ENCODE results near the gene URB1.
A peak's percentile ranks its signal among the peaks of the same experiment; 100 is the strongest.
"Not testable (repeated sequence)": the region's sequence is repeated elsewhere in the genome, so short reads cannot be mapped to it uniquely, and the experiment has no call there.

URB1 gene

GRCh38 chr21:32412162-32413014, 19.6 kb upstream of the URB1 start, which contains the start of gene EVA1C:
EVA1C (plus strand) TSS chr21:32412706; CDS start chr21:32412854, 148 bp downstream.
- no peak for DNase-seq (ENCODE audit: low read depth)

DNA sequence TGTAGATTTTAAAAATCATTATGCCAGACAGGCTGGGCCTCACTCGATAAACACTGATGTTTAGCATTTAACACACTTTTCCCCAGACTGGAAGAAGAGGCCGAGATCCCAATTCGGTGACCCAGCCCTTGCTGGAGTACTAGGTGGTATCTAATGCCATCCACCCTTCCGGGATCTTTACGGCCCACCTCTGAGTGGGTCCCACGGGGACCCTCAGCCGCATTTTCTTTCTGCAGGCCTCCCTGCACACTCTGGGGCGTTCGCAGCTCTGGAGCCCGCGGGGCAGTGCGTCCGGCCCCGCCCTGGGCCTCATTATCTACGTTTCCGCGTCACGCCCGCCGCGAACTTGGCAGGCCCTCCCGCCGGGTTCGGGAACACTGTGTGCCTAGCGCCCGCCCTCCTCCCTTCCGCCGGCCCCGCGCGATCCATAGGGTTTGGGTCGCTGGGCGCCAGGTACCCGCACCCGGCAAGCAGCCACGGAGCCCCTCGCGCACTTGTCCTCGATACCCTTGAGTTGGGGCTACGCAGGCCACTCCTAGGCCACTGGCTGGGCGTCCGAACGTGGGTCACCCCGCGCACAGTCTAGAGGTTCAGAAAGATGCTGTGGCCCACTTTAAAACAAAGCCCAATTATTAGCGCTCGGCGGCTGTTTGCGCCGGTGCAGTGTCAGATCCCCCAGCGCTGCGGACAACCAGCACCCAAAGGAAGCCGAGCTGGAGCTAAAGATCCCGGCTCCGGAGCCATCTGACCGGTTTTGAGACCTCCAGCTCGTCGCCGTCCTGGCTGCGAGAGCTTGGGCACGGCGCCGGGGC, 18.7 kb upstream of the URB1 start:
- DNase-seq (ENCODE audit: low read depth): no peak

- no peak for DNase-seq (ENCODE audit: low read depth)
Observed at GRCh38 chr21:32410916-32411315, 18.1 kb upstream of the URB1 start.

DNA sequence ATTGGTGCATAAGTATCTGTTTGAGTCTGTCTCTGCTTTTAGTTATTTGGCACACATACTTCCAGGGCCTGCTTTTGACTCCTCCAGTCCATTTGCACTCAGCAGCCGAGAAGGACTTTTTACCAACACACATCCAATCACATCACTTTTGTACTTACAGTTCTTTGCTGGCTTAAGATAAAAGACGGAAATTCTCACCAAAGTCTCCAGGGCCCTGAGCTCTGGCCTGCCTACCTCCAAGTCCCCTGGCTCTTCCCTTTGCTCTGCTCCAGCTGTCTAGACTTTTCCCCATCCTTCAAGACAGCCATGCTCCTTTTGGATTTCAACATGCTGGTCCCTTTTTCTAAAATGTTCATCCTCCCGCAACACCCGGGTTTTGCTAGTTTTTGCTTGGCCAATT, 17.5 kb upstream of the URB1 start:
- no peak for DNase-seq (ENCODE audit: low read depth)

DNA sequence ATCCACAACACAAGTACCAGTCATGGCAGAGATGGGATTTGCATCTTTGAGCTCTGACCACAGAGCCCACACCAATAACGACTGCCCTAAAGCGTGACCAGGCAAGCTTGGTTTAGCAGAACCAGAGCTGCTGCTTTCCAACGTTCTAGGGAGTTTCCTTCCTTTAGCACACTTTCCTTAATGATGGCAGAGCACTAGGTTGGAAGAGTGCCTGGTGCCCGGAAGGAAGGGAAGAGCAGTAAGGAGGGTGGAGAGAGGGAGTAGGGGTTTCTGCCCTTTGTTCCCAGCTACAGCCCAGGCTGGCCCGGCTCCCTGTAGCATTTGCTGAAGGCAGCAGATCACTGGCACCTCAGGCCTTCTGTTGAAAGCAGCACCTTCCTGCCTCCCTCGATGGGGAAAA, 13.6 kb upstream of the URB1 start:
- DNase-seq (ENCODE audit: low read depth): no peak

- DNase-seq (ENCODE audit: low read depth): no peak
Observed at GRCh38 chr21:32403201-32403777, 10.5 kb upstream of the URB1 start.

GRCh38 chr21:32393677-32394001, 827 bp upstream of the URB1 start:
- no peak for DNase-seq (ENCODE audit: low read depth)

DNA sequence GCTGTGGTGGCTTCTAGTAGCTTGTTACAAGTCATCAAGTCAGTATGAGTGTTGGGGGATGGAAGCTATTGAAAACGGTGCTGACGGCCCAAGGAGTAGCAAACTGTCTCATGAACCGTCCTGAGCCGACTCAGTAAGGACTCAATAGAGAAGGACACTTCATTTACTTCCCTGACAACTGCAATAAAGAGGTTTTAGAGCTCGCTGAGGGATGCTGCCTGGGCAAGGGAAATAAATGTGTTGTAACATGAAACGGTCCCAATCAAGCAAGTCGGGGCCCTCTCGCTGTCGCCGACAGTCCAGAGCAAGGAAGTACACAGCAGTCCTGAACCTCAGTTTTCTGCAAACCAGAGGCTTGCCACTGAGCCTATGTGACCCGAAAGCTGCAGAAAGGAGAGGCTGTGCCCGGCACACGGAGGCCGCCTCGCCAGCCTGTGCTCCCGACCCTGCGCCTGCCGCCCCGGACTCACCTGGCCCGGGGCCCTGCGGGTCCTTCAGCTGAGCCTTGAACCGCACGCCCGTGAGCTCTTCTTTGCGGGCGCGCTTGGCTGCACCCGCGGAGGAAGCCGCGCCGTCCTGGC, 423 bp downstream of the URB1 start:
- no peak for DNase-seq (ENCODE audit: low read depth)

DNA sequence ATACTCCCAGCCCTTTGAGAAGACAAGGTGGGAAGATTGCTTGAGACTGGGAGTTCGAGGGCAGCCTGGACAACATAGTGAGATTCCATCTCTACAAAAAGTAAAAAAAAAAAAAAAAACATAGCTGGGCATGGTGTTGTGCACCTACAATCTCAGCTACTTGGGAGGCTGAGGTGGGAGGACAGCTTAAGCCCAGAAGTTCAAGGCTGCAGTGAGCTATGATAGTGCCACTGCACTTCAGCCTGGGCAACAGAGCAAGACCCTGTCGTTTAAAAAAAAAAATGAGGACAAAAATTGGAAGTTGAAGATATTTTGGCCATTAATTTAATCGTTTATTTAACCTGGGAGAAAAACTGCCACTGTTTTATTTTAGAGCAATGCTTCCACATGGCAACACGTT, 1.1 kb downstream of the URB1 start:
- DNase-seq (ENCODE audit: low read depth): no peak

DNA sequence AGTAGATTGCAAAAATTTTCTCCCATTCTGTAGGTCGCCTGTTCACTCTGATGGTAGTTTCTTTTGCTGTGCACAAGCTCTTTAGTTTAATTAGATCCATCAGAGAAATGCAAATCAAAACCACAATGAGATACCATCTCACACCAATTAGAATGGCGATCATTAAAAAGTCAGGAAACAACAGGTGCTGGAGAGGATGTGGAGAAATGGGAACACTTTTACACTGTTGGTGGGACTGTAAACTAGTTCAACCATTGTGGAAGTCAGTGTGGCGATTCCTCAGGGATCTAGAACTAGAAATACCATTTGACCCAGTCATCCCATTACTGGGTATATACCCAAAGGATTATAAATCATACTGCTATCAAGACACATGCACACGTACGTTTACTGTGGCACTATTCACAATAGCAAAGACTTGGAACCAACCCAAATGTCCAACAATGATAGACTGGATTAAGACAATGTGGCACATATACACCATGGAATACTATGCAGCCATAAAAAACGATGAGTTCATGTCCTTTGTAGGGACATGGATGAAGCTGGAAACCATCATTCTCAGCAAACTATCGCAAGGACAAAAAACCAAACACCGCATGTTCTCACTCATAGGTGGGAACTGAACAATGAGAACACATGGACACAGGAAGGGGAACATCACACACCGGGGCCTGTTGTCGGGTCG, 2.1 kb downstream of the URB1 start:
- not testable (repeated sequence) for DNase-seq (ENCODE audit: low read depth)

DNA sequence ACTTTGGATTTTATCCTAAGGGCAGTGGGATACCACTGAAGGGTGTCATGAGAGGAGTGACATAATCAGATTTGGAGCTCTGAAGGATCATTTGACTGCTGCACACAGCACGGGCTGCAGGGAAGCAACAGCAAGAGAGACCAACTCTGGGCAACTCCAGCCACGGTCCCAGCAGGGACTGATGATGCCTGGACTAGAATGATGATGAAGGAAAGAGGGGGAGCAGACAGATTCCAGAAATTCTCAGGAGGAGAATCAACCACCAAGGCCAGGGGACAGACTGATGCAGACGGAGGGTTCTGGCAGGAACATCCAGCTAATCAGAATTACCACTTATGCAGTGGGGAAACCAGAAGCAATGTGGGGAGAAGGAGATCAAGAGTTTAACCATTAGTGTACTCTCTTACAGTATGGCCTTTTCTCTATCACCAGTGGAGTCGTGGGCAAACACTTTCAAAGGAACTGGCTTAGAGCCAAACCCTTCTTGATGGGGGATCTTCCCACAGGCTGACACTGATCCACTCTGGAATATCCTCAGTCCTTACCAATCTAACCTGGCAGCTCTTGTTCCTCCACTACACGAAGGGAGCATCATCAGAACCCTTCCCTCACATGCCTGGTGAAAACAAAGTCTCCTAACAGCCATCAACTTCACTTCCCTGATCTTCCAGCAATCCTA, 3.3 kb downstream of the URB1 start:
- no peak for DNase-seq (ENCODE audit: low read depth)

DNA sequence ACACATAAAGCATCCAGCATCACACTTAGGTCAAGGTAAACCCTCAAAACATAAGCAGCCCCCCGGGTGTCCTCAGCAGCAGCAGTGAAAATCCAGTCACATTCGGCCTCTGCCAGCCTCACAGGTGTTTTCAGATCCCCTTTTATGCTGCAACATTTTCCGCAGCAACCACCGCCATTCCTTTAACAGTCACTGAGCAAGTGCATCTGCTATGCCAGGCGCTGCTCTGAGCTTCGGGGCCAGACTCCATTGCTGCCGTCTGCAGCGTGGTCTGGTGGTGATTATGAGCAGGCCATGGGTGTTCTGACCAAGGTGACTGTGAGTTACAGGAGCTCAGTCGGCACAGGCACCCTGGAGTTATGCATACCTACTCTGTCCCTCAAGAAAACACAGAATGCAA, 4.5 kb downstream of the URB1 start:
- no peak for DNase-seq (ENCODE audit: low read depth)

DNA sequence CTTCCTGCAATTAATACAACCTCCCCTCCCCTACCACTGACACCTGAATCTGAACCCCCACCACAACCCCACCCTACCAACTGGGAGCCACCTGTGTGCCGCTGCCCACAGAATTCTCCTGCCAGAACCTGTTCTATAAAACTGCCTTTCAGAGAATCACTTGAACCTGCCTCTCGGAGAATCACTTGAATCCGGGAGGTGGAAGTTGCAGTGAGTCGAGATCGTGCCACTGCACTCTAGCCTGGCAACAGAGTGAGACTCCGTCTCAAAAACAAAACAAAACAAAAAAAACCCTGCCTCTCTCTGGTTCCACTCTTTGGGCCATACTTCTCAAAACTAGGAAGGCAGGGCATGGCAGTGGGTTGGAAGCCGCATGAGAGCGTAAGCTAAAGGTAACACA, 5.7 kb downstream of the URB1 start:
- no peak for DNase-seq (ENCODE audit: low read depth)

GRCh38 chr21:32386195-32386870, 6.5 kb downstream of the URB1 start:
- DNase-seq (ENCODE audit: low read depth): no peak

DNA sequence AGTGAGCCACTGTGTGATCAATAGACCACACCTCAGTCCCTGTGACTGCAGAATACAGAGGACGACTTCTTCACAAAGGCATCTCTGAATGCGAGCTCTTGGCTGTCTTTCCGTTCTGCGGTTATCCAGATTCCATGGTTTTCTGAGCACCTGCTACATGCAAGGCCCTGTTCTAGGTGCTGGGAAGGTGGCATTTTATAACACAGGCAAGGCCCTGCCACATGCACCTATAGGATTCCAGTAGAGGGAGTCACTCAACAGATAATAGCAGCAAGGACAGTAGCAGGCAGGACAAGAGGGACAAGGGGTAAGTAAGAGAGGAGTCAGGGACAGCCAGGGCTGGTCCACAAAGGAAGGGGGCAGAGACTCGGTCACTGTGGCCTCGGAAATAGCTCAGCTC, 9.0 kb downstream of the URB1 start:
- no peak for DNase-seq (ENCODE audit: low read depth)

DNA sequence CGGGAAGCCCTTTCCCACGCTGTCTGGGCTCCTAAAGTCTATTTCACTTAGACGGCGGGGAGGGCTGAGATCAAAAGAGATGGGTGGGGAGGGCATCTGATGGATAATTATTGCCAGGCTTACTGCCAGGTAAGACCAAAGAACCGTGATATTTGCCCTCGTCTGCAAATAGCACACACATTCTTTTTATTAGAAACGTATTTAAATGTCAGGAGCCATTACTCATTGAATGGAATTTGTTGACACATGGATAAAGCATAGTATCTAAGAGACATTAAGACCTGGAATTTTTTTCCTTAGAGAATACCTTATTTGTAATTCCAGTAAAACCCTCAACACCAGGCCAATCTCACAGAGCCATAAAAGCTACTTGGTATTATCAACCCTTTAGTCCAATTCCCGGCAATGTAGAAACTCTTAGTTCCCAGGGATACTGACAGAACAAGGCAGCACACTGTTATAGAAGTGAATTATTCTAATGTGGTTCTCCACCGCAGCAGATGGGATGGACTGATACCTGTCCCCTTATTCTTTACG, 10.6 kb downstream of the URB1 start:
- DNase-seq (ENCODE audit: low read depth): peak; percentile 55

- no peak for DNase-seq (ENCODE audit: low read depth)
Observed at GRCh38 chr21:32381571-32381970, 11.2 kb downstream of the URB1 start.

DNA sequence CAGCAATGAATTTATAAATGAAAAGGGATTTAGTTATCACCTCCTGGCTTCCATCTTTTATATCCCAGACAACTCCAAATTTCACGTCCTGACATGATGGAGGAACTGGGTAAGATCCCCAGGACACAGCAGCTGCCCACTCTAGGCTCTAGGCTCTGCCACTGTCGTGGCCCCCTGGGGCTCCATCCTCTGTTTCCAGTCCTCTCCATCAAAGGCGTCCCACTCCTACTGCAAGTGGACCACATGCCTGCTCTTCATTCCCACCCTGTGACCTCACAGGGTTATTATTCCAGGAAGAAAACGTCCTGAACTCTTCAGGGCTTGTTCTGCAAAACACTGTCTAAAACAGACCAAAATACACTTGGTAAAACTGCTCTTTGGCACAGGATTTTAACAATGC, 11.9 kb downstream of the URB1 start:
- no peak for DNase-seq (ENCODE audit: low read depth)

DNA sequence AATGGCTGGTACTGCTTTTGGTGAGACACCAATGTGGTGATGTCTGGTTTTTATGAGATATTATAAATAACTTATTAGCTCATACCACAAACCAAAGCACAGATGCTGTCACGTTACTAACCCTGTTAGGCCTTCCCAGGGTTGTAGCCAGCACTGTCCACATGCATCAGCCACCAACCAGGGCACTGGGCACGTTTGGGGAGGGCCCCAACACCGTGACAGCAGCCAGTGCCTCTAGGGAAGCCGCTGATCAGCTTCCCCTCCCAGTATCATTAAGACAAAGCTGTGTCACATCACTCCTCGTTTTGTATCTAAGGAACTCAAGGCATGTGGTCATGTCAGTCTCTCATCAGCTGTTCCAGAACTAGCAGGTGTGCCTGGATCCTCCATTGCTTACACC, 13.9 kb downstream of the URB1 start:
- DNase-seq (ENCODE audit: low read depth): no peak

- DNase-seq (ENCODE audit: low read depth): no peak
Observed at GRCh38 chr21:32377991-32378390, 14.8 kb downstream of the URB1 start.

GRCh38 chr21:32377506-32377905, 15.3 kb downstream of the URB1 start:
- DNase-seq (ENCODE audit: low read depth): no peak

All from HS-5 (cell line).